CD14-positive monocyte (primary cell): ENCODE results near the gene SIPA1L3. TPM values are rescaled to one million over a fixed set of nuclear protein-coding genes. Genes with fewer than 3 reads are reported as not detected.

Experiments used
- DNase-seq, 3 donors: peaks; one replicate each; pipeline ENCODE4 v3.0.0-alpha.2; 2011 to 2022
- H2AFZ ChIP-seq: 2 replicates; pipeline ENCODE4 v1.6.0; 2012; ENCODE audit warnings: mild to moderate bottlenecking, low read depth, low read length, inconsistent platforms; ENCODE audit not compliant: insufficient read depth, poor library complexity, severe bottlenecking
- H3K27ac ChIP-seq, 2 donors: 1 replicate in 1 of 2; 2 replicates in 1 of 2; pipeline ENCODE4 v1.5.1; 2012 to 2013; ENCODE audit warnings: low read length in 2 of 2, control low read depth in 1 of 2, inconsistent platforms in 1 of 2, low read depth in 1 of 2, mild to moderate bottlenecking in 1 of 2
- H3K27me3 ChIP-seq, 2 donors: one replicate each; pipeline versions ENCODE4 v1.6.0 to v1.6.1; 2011 to 2013; ENCODE audit warnings: low read length in 2 of 2; ENCODE audit not compliant: control insufficient read depth in 2 of 2, insufficient read depth in 2 of 2
- H3K36me3 ChIP-seq, 2 donors: replicated peaks in 1 of 2; 1 replicate in 1 of 2; 2 replicates in 1 of 2; pipeline versions ENCODE4 v1.5.1 to v1.6.1; 2012 to 2013; ENCODE audit warnings: low read length in 2 of 2, control low read depth in 1 of 2, inconsistent platforms in 1 of 2, mild to moderate bottlenecking in 1 of 2; ENCODE audit not compliant: insufficient read depth in 2 of 2, control insufficient read depth in 1 of 2
- H3K4me1 ChIP-seq, 2 donors: 1 replicate in 1 of 2; 2 replicates in 1 of 2; pipeline versions ENCODE4 v1.5.1 to v1.6.1; 2012 to 2013; ENCODE audit warnings: low read length in 2 of 2, control low read depth in 1 of 2, inconsistent platforms in 1 of 2, mild to moderate bottlenecking in 1 of 2, moderate library complexity in 1 of 2; ENCODE audit not compliant: insufficient read depth in 2 of 2, control insufficient read depth in 1 of 2
- H3K4me2 ChIP-seq: replicated peaks from 2 replicates; pipeline ENCODE3; 2012; ENCODE audit warnings: low read length, moderate library complexity, mild to moderate bottlenecking; ENCODE audit not compliant: poor library complexity, severe bottlenecking; ENCODE audit errors: extremely low read depth
- H3K4me3 ChIP-seq, 3 experiments: fragments of 200-600 bp in 1 of 3; sonication (generic) in 1 of 3; replicated peaks in 1 of 3; 1 replicate in 2 of 3; 2 replicates in 1 of 3; pipeline ENCODE4 v1.5.1; 2011 to 2013; ENCODE audit warnings: low read length in 3 of 3, mild to moderate bottlenecking in 3 of 3, control low read depth in 2 of 3, low read depth in 2 of 3, inconsistent platforms in 1 of 3, moderate library complexity in 1 of 3
- H3K79me2 ChIP-seq: 2 replicates; pipeline ENCODE4 v1.6.0; 2012; ENCODE audit warnings: mild to moderate bottlenecking, control low read depth, inconsistent platforms, low read length, moderate library complexity; ENCODE audit not compliant: insufficient read depth
- H3K9ac ChIP-seq: 2 replicates; pipeline ENCODE4 v1.6.0; 2017; ENCODE audit warnings: low read length, mild to moderate bottlenecking; ENCODE audit not compliant: insufficient read depth, poor library complexity, severe bottlenecking
- H3K9me3 ChIP-seq, 2 donors: replicated peaks in 1 of 2; 1 replicate in 1 of 2; 2 replicates in 1 of 2; pipeline versions ENCODE4 v1.5.1 to v1.6.1; 2012 to 2013; ENCODE audit warnings: low read length in 2 of 2, control low read depth in 1 of 2; ENCODE audit not compliant: control insufficient read depth in 1 of 2, insufficient read depth in 1 of 2
- H4K20me1 ChIP-seq: 2 replicates; pipeline ENCODE4 v1.6.0; 2012; ENCODE audit warnings: mild to moderate bottlenecking, low read length, control low read depth, moderate library complexity; ENCODE audit not compliant: insufficient read depth
- H3K27ac Mint-ChIP-seq, 7 donors: one replicate each; pipeline ENCODE4 v1.8.0; 2020; ENCODE audit warnings: mild to moderate bottlenecking in 7 of 7, mixed read lengths in 7 of 7, moderate library complexity in 6 of 7, inconsistent platforms in 2 of 7
- H3K27me3 Mint-ChIP-seq, 3 donors: one replicate each; pipeline ENCODE4 v1.8.0; 2021 to 2022; ENCODE audit warnings: low read depth in 3 of 3, mild to moderate bottlenecking in 3 of 3, mixed read lengths in 3 of 3, moderate library complexity in 3 of 3, inconsistent platforms in 1 of 3
- H3K36me3 Mint-ChIP-seq, 2 donors: one replicate each; pipeline ENCODE4 v1.8.0; 2020; ENCODE audit warnings: mixed read lengths in 2 of 2, inconsistent platforms in 1 of 2, mild to moderate bottlenecking in 1 of 2
- H3K4me1 Mint-ChIP-seq: one replicate; pipeline ENCODE4 v1.8.0; 2020; ENCODE audit warnings: mild to moderate bottlenecking, mixed read lengths
- H3K4me3 Mint-ChIP-seq, 2 donors: one replicate each; pipeline ENCODE4 v1.8.0; 2020; ENCODE audit warnings: mild to moderate bottlenecking in 2 of 2, mixed read lengths in 2 of 2, moderate library complexity in 1 of 2
- H3K9me3 Mint-ChIP-seq, 7 donors: one replicate each; pipeline ENCODE4 v1.8.0; 2020 to 2022; ENCODE audit warnings: mixed read lengths in 7 of 7, mild to moderate bottlenecking in 6 of 7, moderate library complexity in 6 of 7, inconsistent platforms in 2 of 7
- CTCF ChIP-seq: fragments of 200-600 bp; IDR thresholded peaks from one replicate; pipeline ENCODE4 v1.8.0; 2022; ENCODE audit warnings: antibody characterized with exemption, mild to moderate bottlenecking
- WGBS: methylation state at CpG from one replicate; pipeline ENCODE4 v1.1.5; 2013; ENCODE audit warnings: missing lambda C conversion rate; ENCODE audit not compliant: insufficient coverage; 5-methylcytosine and 5-hydroxymethylcytosine counted together
- intact Hi-C, 2 donors: fragments of 100-400 bp; cut with micrococcal nuclease; formaldehyde crosslinking; loops; one replicate each; pipeline versions ENCODE4 v1.15.0 to v1.15.1; 2023
- polyA plus RNA-seq, 3 donors: library from polyadenylated mRNA; depleted of rRNA in 1 of 3; unstranded in 2 of 3; stranded (reverse) in 1 of 3; fragments of 300-500 nt in 2 of 3; fragments of >200 nt in 1 of 3; fragmentation: Illumina TruSeq in 2 of 3; gene quantifications; 1 replicate in 2 of 3; 2 replicates in 1 of 3; pipeline ENCODE4 v1.2.3, GENCODE V29; 2012 to 2021

SIPA1L3 gene
- polyA plus RNA-seq, 3 donors = 0.55 to 4.5 (median 0.99) TPM

DNA sequence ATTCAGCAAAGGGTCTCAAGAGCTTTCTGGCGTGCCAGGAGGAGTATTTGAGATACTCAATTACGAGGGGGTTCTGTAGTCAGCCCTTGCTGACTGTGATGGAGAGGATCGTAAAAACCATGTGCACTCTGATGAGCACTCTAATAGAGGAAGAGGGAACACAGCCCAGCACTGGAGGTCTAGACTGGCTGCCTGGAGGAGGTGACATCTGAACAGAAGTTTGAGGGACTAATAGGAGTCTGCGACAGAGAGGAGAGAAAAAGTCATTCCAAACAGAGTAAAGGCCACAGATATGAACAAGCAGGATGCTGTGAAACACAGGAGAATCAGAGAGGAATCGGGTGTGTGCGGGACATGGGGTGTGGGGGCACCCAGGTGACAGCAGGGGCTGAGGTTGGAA lies 237.7 kb downstream of the SIPA1L3 start:
- Histone ChIP-seq H3K4me1 (no peaks in the 10 kb centered on the region), H3K4me2 (no peak overlapping the region), H3K9ac (no peak overlapping the region), H3K4me3 (no peak overlapping the region), H3K27me3 (no peaks in the 10 kb centered on the region), H3K36me3 (peaks cover 5 to 9% of the 10 kb centered on the region in 2 donors), H3K9me3 (no peaks in the 10 kb centered on the region), H3K79me2 (no peaks in the 10 kb centered on the region), H3K27ac (no peak overlapping the region), H4K20me1 (no peaks in the 10 kb centered on the region), H2AFZ (no peak overlapping the region)
- Mint-ChIP-seq H3K36me3 (peaks cover 28 to 57% of the 10 kb centered on the region in 2 donors), H3K27ac (peak overlapping the region in 5 of 7 donors; percentile 2 to 65 (median 51)), H3K4me1 (peaks cover 11% of the 10 kb centered on the region), H3K9me3 (peaks cover 0 to 2% (median 0%) of the 10 kb centered on the region in 7 donors), H3K4me3 (no peak overlapping the region), H3K27me3 (peaks cover 0 to 2% (median 0%) of the 10 kb centered on the region in 3 donors)
- no peak for TF ChIP-seq CTCF
- intact Hi-C loops = no loop called here
- no peak for DNase-seq
- WGBS = 94% methylated on average over 5 of the region's 6 CpGs

GRCh38 chr19:38145623-38146022 lies 238.6 kb downstream of the SIPA1L3 start:
- peaks cover 5 to 9% of the 10 kb centered on the region in 2 donors for H3K36me3 ChIP-seq
- no peaks in the 10 kb centered on the region for H3K79me2 ChIP-seq
- peak; percentile 2 to 39 (median 13) for DNase-seq
- H3K27ac ChIP-seq = no peak overlapping the region
- no peaks in the 10 kb centered on the region for H3K4me1 ChIP-seq
- peak overlapping the region in 2 of 7 donors; percentile 40 to 64 for H3K27ac Mint-ChIP-seq
- no peaks in the 10 kb centered on the region for H3K9me3 ChIP-seq
- no peak overlapping the region for H2AFZ ChIP-seq
- H3K4me3 ChIP-seq = no peak overlapping the region
- no peak overlapping the region for H3K4me2 ChIP-seq
- no peaks in the 10 kb centered on the region for H3K27me3 ChIP-seq
- no peak for TF ChIP-seq CTCF
- peaks cover 11% of the 10 kb centered on the region for H3K4me1 Mint-ChIP-seq
- no peak overlapping the region for H3K9ac ChIP-seq
- H3K27me3 Mint-ChIP-seq = peaks cover 0 to 2% (median 0%) of the 10 kb centered on the region in 3 donors
- no peak overlapping the region for H3K4me3 Mint-ChIP-seq
- no peaks in the 10 kb centered on the region for H4K20me1 ChIP-seq
- WGBS = 43% methylated on average over 2 of the region's 4 CpGs
- intact Hi-C loops = no loop called here
- peaks cover 0 to 2% (median 0%) of the 10 kb centered on the region in 7 donors for H3K9me3 Mint-ChIP-seq
- H3K36me3 Mint-ChIP-seq = peaks cover 29 to 56% of the 10 kb centered on the region in 2 donors
